Measurements from ENCODE around the gene CEACAM21.

DNA sequence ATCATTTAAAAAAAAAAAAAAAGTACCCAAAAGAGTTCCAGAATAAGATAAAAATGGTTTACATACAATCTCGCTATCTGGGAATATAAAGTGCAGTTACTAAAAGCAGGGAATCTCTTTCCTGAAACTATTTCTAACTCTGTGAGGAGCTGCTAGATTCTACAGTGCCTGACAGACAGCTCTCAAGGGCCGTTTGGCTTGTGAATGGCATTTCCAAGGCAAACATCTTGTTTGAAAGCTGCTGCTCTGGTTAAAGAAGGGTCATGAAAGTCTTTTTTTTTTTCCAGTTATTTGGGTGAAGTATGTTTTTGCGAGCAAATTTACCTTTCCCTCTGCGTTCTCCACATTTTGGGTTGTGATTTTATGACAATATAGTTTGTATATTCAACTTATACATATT is 29.0 kb upstream of the CEACAM21 start:
- TF ChIP-seq, protein P1, sequence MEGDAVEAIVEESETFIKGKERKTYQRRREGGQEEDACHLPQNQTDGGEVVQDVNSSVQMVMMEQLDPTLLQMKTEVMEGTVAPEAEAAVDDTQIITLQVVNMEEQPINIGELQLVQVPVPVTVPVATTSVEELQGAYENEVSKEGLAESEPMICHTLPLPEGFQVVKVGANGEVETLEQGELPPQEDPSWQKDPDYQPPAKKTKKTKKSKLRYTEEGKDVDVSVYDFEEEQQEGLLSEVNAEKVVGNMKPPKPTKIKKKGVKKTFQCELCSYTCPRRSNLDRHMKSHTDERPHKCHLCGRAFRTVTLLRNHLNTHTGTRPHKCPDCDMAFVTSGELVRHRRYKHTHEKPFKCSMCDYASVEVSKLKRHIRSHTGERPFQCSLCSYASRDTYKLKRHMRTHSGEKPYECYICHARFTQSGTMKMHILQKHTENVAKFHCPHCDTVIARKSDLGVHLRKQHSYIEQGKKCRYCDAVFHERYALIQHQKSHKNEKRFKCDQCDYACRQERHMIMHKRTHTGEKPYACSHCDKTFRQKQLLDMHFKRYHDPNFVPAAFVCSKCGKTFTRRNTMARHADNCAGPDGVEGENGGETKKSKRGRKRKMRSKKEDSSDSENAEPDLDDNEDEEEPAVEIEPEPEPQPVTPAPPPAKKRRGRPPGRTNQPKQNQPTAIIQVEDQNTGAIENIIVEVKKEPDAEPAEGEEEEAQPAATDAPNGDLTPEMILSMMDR (conservative IDR thresholded peaks at IDR 0.05), result no peak
- no peak for TF ChIP-seq ZFX (IDR thresholded peaks at IDR 0.05)
